GM12865 (cell line): ENCODE data around the gene TRAF5.

Experiments used
- DNase-seq: peaks from one replicate; pipeline ENCODE4 v3.0.0; 2010; ENCODE audit warnings: low read depth
- H3K4me3 ChIP-seq: 2 replicates; pipeline ENCODE4 v1.5.1; 2011; ENCODE audit warnings: mild to moderate bottlenecking, low read depth, low read length, control low read depth
- TF ChIP-seq, protein P1 (sequence below): IDR thresholded peaks from 2 replicates; pipeline ENCODE4 v1.5.1; 2011; ENCODE audit warnings: low read length, control low read depth, low read depth, inconsistent platforms; ENCODE audit not compliant: insufficient read depth; ENCODE audit errors: missing control alignments

The TRAF5 gene

DNA sequence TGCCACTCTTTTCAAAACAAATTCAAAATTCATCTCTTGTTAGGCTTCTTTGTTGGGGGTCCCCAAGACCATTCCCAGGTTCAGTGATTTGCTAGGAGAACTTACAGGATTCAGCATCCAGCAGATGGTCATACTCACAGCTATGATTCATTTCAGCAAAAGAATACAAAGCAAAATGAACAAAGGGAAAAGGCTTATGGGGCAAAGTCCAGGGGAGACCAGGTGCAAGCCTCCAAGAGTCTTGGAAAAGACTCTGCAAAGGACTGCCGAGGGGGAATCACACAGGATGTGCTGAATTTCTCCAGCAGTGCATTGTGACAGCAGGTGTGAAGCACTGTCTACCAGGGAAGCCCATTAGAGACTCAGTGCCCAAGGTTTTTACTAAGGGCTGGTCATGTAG is 7.3 kb downstream of the TRAF5 start:
- TF ChIP-seq, protein P1, sequence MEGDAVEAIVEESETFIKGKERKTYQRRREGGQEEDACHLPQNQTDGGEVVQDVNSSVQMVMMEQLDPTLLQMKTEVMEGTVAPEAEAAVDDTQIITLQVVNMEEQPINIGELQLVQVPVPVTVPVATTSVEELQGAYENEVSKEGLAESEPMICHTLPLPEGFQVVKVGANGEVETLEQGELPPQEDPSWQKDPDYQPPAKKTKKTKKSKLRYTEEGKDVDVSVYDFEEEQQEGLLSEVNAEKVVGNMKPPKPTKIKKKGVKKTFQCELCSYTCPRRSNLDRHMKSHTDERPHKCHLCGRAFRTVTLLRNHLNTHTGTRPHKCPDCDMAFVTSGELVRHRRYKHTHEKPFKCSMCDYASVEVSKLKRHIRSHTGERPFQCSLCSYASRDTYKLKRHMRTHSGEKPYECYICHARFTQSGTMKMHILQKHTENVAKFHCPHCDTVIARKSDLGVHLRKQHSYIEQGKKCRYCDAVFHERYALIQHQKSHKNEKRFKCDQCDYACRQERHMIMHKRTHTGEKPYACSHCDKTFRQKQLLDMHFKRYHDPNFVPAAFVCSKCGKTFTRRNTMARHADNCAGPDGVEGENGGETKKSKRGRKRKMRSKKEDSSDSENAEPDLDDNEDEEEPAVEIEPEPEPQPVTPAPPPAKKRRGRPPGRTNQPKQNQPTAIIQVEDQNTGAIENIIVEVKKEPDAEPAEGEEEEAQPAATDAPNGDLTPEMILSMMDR, result no peak
- no peak overlapping the region for H3K4me3 ChIP-seq
- DNase-seq, result no peak

DNA sequence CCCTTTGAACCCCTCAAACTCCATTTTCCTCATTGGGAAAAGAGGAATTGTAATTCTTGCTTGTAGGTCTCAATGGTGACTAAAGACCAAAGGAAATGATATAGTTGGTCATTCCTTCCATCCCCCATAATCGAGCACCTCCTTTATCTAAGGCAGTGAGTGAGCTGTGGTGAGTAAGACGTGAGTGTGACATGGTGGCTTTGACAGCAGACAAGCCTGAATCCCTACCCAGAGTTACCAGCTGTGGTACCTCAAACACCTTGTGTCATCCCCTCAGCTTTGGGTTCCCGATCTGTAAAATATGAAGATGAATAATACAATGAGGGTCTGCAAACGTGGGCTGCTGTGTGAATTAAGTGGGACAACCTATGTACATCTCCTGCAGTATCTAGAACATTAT is 8.4 kb downstream of the TRAF5 start:
- TF ChIP-seq, protein P1, result no peak
- H3K4me3 ChIP-seq, result no peak overlapping the region
- DNase-seq, result no peak

DNA sequence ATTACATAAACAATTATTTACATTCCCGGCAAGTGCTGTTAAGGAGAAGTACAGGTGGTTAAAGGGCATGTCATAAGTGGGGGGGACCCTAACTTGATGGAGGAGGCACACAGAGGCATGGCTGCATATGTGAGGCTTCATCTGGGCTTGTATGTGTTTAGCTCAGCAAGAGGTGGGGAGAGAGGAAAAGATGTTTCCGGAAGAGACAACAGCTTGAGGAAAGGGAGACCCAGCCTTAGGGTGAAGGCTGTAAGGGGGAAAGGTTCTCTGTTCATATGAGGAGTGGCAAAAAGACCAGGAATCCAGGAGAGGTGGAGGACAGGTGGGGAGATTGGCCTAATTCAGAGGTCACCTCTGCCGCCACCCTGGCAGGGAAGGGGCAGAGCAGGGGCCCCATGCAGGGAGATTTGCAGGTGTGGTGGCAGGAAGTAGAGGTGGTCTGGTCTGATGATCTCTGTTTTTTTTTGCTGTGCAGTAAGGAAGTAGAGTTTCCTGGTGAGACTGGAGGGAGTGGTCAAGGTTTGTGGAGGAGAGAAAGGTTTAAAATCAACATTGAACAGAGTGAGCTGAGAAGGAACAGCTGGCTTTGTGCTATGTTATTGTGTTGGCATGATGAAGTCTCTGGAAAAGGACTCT is 9.0 kb downstream of the TRAF5 start:
- no peak overlapping the region for H3K4me3 ChIP-seq
- DNase-seq, result peak; percentile 69

DNA sequence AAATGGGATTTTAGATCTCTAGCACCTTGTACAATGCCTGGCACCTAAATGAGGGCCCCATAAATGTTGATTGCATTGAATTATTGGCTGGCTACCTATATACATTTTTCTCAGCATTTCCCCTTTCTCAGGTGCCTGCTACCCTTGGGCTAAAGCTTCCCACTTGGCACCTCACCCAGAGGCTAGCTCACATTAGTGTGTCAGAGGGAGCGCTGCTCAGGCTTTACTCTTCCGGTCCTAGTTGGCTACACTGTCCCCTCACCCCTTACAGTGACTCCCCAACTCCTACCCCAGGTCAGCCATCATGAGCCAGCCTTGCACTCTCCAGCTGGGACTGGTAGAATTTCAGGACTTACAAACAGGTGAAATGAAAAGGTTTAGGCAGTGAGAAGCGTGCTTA is 9.5 kb downstream of the TRAF5 start:
- DNase-seq, result peak; percentile 23
- TF ChIP-seq, protein P1, result no peak
- H3K4me3 ChIP-seq, result no peak overlapping the region

More for the DNA sequence above, 9.0 kb downstream of the TRAF5 start:
- TF ChIP-seq, protein P1, result no peak

DNA sequence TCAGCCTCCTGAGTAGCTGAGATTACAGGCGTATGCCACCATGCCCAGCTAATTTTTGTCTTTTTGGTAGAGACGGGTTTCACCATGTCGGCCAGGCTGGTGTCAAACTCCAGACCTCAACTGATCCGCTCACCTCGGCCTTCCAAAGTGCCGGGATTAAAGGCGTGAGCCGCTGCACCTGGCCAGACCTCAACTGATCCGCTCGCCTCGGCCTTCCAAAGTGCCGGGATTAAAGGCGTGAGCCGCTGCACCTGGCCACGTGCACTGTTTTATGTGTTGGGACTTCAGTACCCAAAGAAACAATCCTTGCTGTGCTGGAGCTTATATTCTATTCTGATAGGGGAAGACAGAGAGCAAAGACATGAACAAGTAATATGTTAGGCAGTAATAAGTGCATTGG is 10.1 kb downstream of the TRAF5 start:
- DNase-seq, result no peak
- TF ChIP-seq, protein P1, result no peak
- H3K4me3 ChIP-seq, result no peak overlapping the region

DNA sequence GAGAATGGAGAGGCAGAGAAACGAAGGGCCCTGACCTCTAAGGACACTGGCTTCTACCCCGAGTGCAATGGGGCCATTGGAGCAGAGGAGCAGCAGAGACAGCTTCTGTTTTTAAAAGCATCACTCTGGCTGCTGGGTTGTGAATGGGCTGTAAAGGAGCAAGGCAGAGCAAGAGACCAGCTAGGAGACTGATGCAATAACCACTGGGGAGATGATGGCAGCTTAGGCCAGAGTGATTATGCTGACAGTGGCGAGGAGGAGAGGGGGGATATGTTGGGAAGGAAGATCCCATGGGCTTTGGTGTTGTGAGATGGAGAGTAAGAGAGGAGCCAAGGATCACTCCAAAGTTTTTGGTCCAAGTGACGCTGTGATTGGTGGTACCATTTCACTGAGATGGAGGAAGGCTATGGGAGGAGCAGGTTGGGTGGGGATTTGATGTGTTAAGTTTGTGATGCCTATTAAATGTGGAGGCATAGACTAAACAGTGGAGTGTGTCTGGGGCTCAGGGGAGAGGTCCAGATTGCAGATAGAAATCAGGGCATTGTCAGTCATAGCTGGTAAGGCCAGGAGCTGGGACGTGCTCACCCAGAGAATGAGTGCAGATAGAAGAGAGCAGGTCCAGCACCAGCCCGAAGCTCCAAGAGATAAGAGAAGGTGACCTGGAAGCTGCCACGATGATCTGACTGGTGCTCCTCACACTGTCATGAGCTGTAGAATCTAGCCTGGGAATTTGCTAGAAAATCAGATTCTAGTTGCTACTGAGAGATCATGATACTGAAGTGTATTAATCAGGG is 11.0 kb downstream of the TRAF5 start:
- no peak overlapping the region for H3K4me3 ChIP-seq
- DNase-seq, result no peak
- TF ChIP-seq, protein P1, result no peak
